ENCODE data around the gene ZNHIT2.

Gene ZNHIT2

DNA sequence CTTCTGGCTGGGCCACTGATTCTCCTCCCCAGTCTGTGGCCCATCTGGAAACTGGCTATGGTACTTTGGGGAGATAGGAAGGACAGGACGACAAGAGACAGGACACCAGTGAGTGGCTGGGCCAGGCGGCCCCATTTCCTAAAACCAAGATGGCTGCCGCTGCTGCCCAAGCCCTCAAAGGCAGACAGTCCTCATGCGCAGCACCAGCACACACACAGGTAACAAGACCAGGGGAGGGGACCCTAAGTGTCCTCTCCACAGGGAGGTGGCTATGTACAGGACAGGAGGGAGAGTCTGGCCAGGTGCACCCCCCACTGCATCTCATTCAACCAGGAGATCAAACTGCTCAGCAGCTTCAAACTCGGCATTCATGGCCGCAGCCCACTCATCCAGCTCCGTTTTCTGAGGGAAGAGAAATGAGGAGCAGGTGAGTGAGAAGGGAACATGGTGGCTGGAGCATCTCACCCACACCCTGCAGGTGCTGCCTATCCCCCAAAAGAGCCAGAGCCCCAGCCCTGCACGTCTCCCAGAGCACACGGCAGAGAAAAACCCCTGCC is 38.6 kb downstream of the ZNHIT2 start:
- CTCF ChIA-PET = interaction anchor here (0.7 to 1.6 kb wide), 4 partner anchors 10 to 66 kb away, joined by 3 to 4 read pairs (median 4); no protein-coding TSS in a partner anchor

DNA sequence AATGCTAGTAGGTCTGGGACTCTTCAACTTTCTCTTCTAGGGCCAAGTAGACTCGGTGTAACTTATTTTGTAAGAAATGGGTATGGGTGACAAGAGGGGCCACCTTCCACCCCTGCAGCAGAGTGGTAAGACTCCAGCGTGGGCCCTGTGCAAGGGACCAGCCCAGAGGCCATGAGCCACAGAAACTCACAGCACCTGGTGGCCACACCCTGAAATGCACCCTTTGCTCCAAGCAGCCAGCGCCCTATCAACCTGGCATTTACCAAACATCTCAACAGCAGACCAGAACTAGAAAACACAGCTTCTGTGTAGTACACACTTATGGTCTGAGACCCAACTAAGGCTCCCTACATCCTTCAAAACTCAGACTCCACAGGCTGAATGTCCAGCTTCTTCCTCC is 39.4 kb downstream of the ZNHIT2 start:
- peak; percentile 73 to 86 (median 78) for DNase-seq
- H3K27me3 ChIP-seq (replicated peaks in 2 of 5; ENCODE audit: control insufficient read depth in 4 of 5, insufficient read depth in 5 of 5, low read length in 4 of 5) = no peaks in the 10 kb centered on the region
- CTCF ChIA-PET = interaction anchor here (0.7 to 1.6 kb wide), 7 partner anchors 9 to 65 kb away, joined by 3 to 7 read pairs (median 4); partner anchors contain the start of genes ARL2 and SNX15
- peaks cover 0 to 53% (median 18%) of the 10 kb centered on the region in 4 experiments for H3K36me3 ChIP-seq (ENCODE audit: control insufficient read depth in 4 of 4, insufficient read depth in 4 of 4, low read length in 3 of 4)
- H3K4me1 ChIP-seq (ENCODE audit: control extremely low read depth in 1 of 4, control insufficient read depth in 4 of 4, insufficient read depth in 4 of 4, low read length in 3 of 4) = peaks cover 3 to 20% (median 8%) of the 10 kb centered on the region in 4 experiments
- 67% methylated on average over 1 of the region's 3 CpGs for WGBS (ENCODE audit: insufficient coverage)
- no peaks in the 10 kb centered on the region for H3K9me3 ChIP-seq (ENCODE audit: control extremely low read depth in 1 of 5, control insufficient read depth in 4 of 5, insufficient read depth in 2 of 5, low read depth in 1 of 5, low read length in 4 of 5)
- H3K4me3 ChIP-seq (ENCODE audit: control insufficient read depth in 1 of 7, extremely low read depth in 1 of 7, insufficient read depth in 4 of 7, low read depth in 2 of 7, low read length in 6 of 7) = no peak overlapping the region
- POLR2A ChIA-PET = no interaction called here
- peak overlapping the region; percentile 12 to 50 for H3K27ac ChIP-seq (ENCODE audit: insufficient read depth in 1 of 2, low read depth in 1 of 2, low read length in 2 of 2, poor library complexity in 1 of 2, severe bottlenecking in 2 of 2)

More for the DNA sequence above, 38.6 kb downstream of the ZNHIT2 start:
- Histone ChIP-seq H3K4me1 (ENCODE audit: control extremely low read depth in 1 of 4, control insufficient read depth in 4 of 4, insufficient read depth in 4 of 4, low read length in 3 of 4) (peaks cover 10 to 26% (median 14%) of the 10 kb centered on the region in 4 experiments), H3K36me3 (ENCODE audit: control insufficient read depth in 4 of 4, insufficient read depth in 4 of 4, low read length in 3 of 4) (peaks cover 0 to 53% (median 18%) of the 10 kb centered on the region in 4 experiments), H3K27me3 (replicated peaks in 2 of 5; ENCODE audit: control insufficient read depth in 4 of 5, insufficient read depth in 5 of 5, low read length in 4 of 5) (no peaks in the 10 kb centered on the region), H3K27ac (ENCODE audit: insufficient read depth in 1 of 2, low read depth in 1 of 2, low read length in 2 of 2, poor library complexity in 1 of 2, severe bottlenecking in 2 of 2) (peak overlapping the region; percentile 12 to 50), H3K4me3 (ENCODE audit: control insufficient read depth in 1 of 7, extremely low read depth in 1 of 7, insufficient read depth in 4 of 7, low read depth in 2 of 7, low read length in 6 of 7) (no peak overlapping the region), H3K9me3 (ENCODE audit: control extremely low read depth in 1 of 5, control insufficient read depth in 4 of 5, insufficient read depth in 2 of 5, low read depth in 1 of 5, low read length in 4 of 5) (no peaks in the 10 kb centered on the region)
- DNase-seq = no peak
- POLR2A ChIA-PET = no interaction called here
- 92% methylated on average over 4 of the region's 9 CpGs for WGBS (ENCODE audit: insufficient coverage)

DNA sequence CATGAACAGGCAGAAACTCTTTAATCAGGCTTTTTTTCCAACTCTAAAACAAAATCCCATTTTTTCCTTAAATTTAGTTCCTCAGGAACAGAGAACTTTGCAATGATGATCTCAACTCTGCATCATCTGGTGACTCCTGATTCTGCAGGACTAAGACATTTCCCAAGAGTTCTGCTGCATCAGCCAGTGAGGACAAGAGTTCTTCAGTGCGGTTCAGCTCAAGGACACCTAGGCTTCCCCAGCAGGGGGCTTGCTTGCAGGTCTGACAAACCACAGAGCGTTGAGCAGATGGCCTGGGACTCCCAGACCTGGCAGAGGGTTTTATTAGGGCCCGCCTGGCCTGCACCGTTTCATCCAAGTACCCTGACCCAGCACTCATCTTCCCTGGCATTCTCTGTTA is 40.0 kb downstream of the ZNHIT2 start:
- DNase-seq = peak in 2 of 3 donors; percentile 29 to 37
- H3K27ac ChIP-seq (ENCODE audit: insufficient read depth in 1 of 2, low read depth in 1 of 2, low read length in 2 of 2, poor library complexity in 1 of 2, severe bottlenecking in 2 of 2) = no peak overlapping the region
- peaks cover 0 to 50% (median 18%) of the 10 kb centered on the region in 4 experiments for H3K36me3 ChIP-seq (ENCODE audit: control insufficient read depth in 4 of 4, insufficient read depth in 4 of 4, low read length in 3 of 4)
- POLR2A ChIA-PET = no interaction called here
- no peaks in the 10 kb centered on the region for H3K9me3 ChIP-seq (ENCODE audit: control extremely low read depth in 1 of 5, control insufficient read depth in 4 of 5, insufficient read depth in 2 of 5, low read depth in 1 of 5, low read length in 4 of 5)
- H3K4me1 ChIP-seq (ENCODE audit: control extremely low read depth in 1 of 4, control insufficient read depth in 4 of 4, insufficient read depth in 4 of 4, low read length in 3 of 4) = peaks cover 0 to 13% (median 2%) of the 10 kb centered on the region in 4 experiments
- H3K4me3 ChIP-seq (ENCODE audit: control insufficient read depth in 1 of 7, extremely low read depth in 1 of 7, insufficient read depth in 4 of 7, low read depth in 2 of 7, low read length in 6 of 7) = no peak overlapping the region
- 91% methylated on average over 3 of the region's 4 CpGs for WGBS (ENCODE audit: insufficient coverage)
- CTCF ChIA-PET = interaction anchor here (0.8 to 2.4 kb wide), 10 partner anchors 8 to 105 kb away, joined by 3 to 7 read pairs (median 4); partner anchors contain the start of genes ARL2, CAPN1, SAC3D1 and SNX15
- H3K27me3 ChIP-seq (replicated peaks in 2 of 5; ENCODE audit: control insufficient read depth in 4 of 5, insufficient read depth in 5 of 5, low read length in 4 of 5) = no peaks in the 10 kb centered on the region

DNA sequence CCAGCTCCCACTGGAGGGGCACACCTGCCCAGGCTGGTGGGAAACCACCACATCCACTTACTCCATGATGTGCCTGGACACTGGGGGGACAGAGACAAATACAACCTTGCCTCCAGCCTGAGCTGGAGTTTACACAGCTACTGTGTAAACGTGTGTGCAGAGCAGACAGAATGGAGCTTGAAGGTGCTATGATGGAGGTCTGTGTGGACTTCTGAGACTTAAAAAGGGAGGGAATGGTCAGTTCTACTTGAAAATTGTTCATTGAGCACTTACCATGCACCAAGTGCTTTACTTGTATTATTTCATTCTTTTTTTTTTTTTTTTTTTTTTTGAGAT is 44.9 kb downstream of the ZNHIT2 start:
- H3K9me3 ChIP-seq (ENCODE audit: control extremely low read depth in 1 of 5, control insufficient read depth in 4 of 5, insufficient read depth in 2 of 5, low read depth in 1 of 5, low read length in 4 of 5) = no peaks in the 10 kb centered on the region
- no peak overlapping the region for H3K27ac ChIP-seq (ENCODE audit: insufficient read depth in 1 of 2, low read depth in 1 of 2, low read length in 2 of 2, poor library complexity in 1 of 2, severe bottlenecking in 2 of 2)
- 100% methylated on average over 1 of the region's 1 CpG for WGBS (ENCODE audit: insufficient coverage)
- H3K27me3 ChIP-seq (replicated peaks in 2 of 5; ENCODE audit: control insufficient read depth in 4 of 5, insufficient read depth in 5 of 5, low read length in 4 of 5) = no peaks in the 10 kb centered on the region
- DNase-seq = no peak
- no peaks in the 10 kb centered on the region for H3K4me1 ChIP-seq (ENCODE audit: control extremely low read depth in 1 of 4, control insufficient read depth in 4 of 4, insufficient read depth in 4 of 4, low read length in 3 of 4)
- H3K4me3 ChIP-seq (ENCODE audit: control insufficient read depth in 1 of 7, extremely low read depth in 1 of 7, insufficient read depth in 4 of 7, low read depth in 2 of 7, low read length in 6 of 7) = no peak overlapping the region
- CTCF ChIA-PET = interaction anchor here (0.6 to 1.5 kb wide), 4 partner anchors 10 to 229 kb away, joined by 3 read pairs; partner anchors contain the start of gene NAALADL1
- H3K36me3 ChIP-seq (ENCODE audit: control insufficient read depth in 4 of 4, insufficient read depth in 4 of 4, low read length in 3 of 4) = peaks cover 0 to 19% (median 5%) of the 10 kb centered on the region in 4 experiments
- POLR2A ChIA-PET = interaction anchor here (0.8 kb wide), 1 partner anchor 61 kb away, joined by 3 read pairs; no protein-coding TSS in a partner anchor

DNA sequence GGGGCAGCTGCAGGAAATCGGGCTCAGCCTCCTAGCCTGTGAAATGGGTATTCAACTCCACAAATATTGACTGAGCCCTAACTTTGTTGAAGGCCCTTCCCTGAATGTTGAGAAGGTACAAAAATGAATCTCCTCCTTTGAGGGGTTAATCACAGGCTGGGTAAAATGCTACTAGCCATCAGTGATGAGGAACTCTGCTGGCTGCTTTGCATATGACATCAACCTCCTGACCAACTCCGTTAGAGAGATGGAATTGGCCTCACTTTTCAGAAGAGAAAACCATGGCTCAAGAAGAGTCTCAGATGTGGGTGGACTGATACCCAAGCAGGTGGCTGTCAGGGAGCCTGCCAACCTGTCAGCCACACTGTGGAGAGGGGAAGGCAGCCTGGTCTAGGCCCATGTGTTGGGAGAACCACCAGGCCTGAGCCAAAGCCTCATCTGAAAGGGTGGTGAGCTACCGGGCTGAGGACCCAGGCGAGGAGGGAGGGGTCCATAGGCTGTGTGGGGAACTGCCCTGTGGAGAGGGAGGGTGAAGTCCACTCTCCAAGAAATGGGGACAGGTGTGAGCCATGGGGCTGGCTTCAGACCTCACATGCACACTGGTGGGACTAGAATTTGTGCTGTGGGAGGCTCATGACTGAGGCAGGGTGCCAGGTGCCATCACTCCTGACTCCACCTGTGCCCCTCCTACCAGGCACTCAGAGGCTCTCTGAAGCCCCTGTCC is 45.4 kb downstream of the ZNHIT2 start:
- Histone ChIP-seq H3K36me3 (ENCODE audit: control insufficient read depth in 4 of 4, insufficient read depth in 4 of 4, low read length in 3 of 4) (peaks cover 0 to 13% (median 4%) of the 10 kb centered on the region in 4 experiments), H3K27ac (ENCODE audit: insufficient read depth in 1 of 2, low read depth in 1 of 2, low read length in 2 of 2, poor library complexity in 1 of 2, severe bottlenecking in 2 of 2) (no peak overlapping the region), H3K27me3 (replicated peaks in 2 of 5; ENCODE audit: control insufficient read depth in 4 of 5, insufficient read depth in 5 of 5, low read length in 4 of 5) (no peaks in the 10 kb centered on the region), H3K4me3 (ENCODE audit: control insufficient read depth in 1 of 7, extremely low read depth in 1 of 7, insufficient read depth in 4 of 7, low read depth in 2 of 7, low read length in 6 of 7) (no peak overlapping the region), H3K9me3 (ENCODE audit: control extremely low read depth in 1 of 5, control insufficient read depth in 4 of 5, insufficient read depth in 2 of 5, low read depth in 1 of 5, low read length in 4 of 5) (no peaks in the 10 kb centered on the region), H3K4me1 (ENCODE audit: control extremely low read depth in 1 of 4, control insufficient read depth in 4 of 4, insufficient read depth in 4 of 4, low read length in 3 of 4) (no peaks in the 10 kb centered on the region)
- DNase-seq = no peak
- ChIA-PET CTCF (interaction anchor here (0.6 to 1.5 kb wide), 5 partner anchors 10 to 229 kb away, joined by 3 read pairs; partner anchors contain the start of gene NAALADL1), POLR2A (interaction anchor here (0.8 kb wide), 1 partner anchor 62 kb away, joined by 3 read pairs; no protein-coding TSS in a partner anchor)
- 80% methylated on average over 4 of the region's 4 CpGs for WGBS (ENCODE audit: insufficient coverage)

DNA sequence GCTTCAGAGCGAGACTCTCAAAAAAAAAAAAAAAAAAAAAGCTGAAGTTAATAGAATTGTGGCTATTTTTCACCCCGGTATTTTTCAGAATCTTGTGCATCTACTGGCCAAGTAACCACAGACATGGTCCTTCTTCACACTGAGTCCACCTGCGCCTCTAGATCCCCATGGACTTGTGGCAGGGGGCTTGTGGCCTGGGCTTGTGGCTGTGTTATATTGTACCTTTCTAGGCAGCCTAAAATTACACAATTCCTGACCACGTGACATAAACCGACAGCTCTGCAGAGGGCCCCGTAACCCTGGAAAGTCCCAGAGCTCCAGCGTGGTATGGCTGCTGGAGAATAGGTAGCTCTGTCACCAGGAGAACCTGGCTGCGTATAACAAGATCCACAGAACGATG is 48.3 kb downstream of the ZNHIT2 start:
- DNase-seq = peak in 2 of 3 donors; percentile 75 to 76
- CTCF ChIA-PET = interaction anchor here (1.0 to 2.0 kb wide), 7 partner anchors 9 to 55 kb away, joined by 3 to 5 read pairs (median 4); partner anchors contain the start of gene ARL2
- Histone ChIP-seq H3K27ac (ENCODE audit: insufficient read depth in 1 of 2, low read depth in 1 of 2, low read length in 2 of 2, poor library complexity in 1 of 2, severe bottlenecking in 2 of 2) (no peak overlapping the region), H3K9me3 (ENCODE audit: control extremely low read depth in 1 of 5, control insufficient read depth in 4 of 5, insufficient read depth in 2 of 5, low read depth in 1 of 5, low read length in 4 of 5) (no peaks in the 10 kb centered on the region), H3K4me3 (ENCODE audit: control insufficient read depth in 1 of 7, extremely low read depth in 1 of 7, insufficient read depth in 4 of 7, low read depth in 2 of 7, low read length in 6 of 7) (no peak overlapping the region), H3K4me1 (ENCODE audit: control extremely low read depth in 1 of 4, control insufficient read depth in 4 of 4, insufficient read depth in 4 of 4, low read length in 3 of 4) (no peaks in the 10 kb centered on the region), H3K36me3 (ENCODE audit: control insufficient read depth in 4 of 4, insufficient read depth in 4 of 4, low read length in 3 of 4) (no peaks in the 10 kb centered on the region), H3K27me3 (replicated peaks in 2 of 5; ENCODE audit: control insufficient read depth in 4 of 5, insufficient read depth in 5 of 5, low read length in 4 of 5) (no peaks in the 10 kb centered on the region)
- 19% methylated on average over 6 of the region's 9 CpGs for WGBS (ENCODE audit: insufficient coverage)
- POLR2A ChIA-PET = interaction anchor here (1.0 to 1.3 kb wide), 2 partner anchors 12 to 55 kb away, joined by 3 to 4 read pairs; no protein-coding TSS in a partner anchor
